GM13977 (cell line): ENCODE data around the gene LNX2.

ENCODE experiments used
- DNase-seq: peaks from one replicate; pipeline ENCODE4 v3.0.0; 2012; ENCODE audit warnings: low spot score
- in situ Hi-C: fragments of 300-500 bp; cut with MboI; formaldehyde crosslinking; loops from one replicate; pipeline ENCODE4 v1.12.0; 2022; ENCODE audit warnings: low sequenced_read_pairs, low pct_unique_long_range_greater_than_20kb, mixed read lengths, inconsistent platforms; ENCODE audit not compliant: unreplicated experiment
- TF ChIP-seq, protein P1 (sequence below): IDR thresholded peaks from 2 replicates; pipeline ENCODE4 v1.5.1; 2012; ENCODE audit warnings: mild to moderate bottlenecking, control low read depth; ENCODE audit not compliant: insufficient read depth; ENCODE audit errors: extremely low read depth, missing control alignments

LNX2 gene

DNA sequence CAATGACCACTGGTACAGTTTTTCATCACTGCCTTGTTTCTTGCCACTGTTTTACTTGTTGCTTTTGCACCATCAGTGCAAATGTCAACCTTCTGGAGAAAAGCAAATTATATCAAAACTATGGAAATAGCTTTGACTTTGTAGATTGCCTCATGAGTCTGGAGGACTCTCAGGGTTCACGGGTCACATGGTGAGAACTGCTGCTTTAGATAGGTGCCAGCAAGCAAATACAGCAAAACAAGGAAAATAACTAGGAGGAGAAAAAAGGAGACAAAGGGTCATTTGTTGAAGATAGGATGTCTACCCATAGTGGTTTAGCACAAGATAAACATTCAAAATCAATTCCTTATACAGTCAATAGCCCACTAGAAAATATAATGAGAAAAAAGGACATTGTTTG lies 34.5 kb upstream of the LNX2 start:
- in situ Hi-C loops: no loop called here
- TF ChIP-seq, protein P1, sequence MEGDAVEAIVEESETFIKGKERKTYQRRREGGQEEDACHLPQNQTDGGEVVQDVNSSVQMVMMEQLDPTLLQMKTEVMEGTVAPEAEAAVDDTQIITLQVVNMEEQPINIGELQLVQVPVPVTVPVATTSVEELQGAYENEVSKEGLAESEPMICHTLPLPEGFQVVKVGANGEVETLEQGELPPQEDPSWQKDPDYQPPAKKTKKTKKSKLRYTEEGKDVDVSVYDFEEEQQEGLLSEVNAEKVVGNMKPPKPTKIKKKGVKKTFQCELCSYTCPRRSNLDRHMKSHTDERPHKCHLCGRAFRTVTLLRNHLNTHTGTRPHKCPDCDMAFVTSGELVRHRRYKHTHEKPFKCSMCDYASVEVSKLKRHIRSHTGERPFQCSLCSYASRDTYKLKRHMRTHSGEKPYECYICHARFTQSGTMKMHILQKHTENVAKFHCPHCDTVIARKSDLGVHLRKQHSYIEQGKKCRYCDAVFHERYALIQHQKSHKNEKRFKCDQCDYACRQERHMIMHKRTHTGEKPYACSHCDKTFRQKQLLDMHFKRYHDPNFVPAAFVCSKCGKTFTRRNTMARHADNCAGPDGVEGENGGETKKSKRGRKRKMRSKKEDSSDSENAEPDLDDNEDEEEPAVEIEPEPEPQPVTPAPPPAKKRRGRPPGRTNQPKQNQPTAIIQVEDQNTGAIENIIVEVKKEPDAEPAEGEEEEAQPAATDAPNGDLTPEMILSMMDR: no peak
- no peak for DNase-seq

DNA sequence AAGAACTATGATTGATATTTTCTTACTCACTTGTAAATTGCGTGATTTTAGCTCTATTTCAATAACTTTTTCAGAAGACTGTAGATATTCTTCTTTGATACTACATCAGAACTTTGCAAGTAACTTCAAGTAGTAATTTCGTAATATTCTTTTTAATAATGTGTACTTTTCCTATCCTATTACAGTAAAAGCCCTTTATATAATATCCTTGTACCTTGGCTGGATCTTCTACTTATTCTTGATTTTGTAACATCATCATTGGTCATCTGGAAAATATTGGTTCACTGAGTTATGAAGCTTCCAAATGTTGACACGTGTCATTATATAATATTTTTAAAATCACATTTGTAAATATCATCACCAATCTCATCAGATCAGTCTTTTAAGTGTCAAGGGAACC lies 33.7 kb upstream of the LNX2 start:
- TF ChIP-seq, protein P1: no peak

DNA sequence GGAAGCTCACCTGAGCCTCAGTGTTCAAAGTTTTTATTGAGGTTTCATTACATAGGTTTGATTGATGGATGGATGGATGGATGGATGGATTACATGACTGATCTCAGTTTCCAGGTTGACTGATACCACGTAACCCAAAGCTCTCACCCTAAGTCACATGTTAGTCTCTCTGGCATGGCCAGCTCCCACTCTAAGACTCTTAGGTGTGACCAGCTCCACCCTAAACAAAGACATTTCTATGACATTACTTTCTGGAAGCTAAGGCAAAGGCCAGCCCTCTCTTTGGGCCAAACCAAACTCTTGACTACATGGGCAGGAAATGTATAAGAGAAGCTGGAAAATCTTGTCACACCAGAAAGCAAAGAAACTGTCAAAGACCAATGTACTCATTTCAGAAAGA lies 30.0 kb upstream of the LNX2 start:
- TF ChIP-seq, protein P1: no peak
- DNase-seq: no peak
- in situ Hi-C loops: no loop called here

More for the DNA sequence above, 33.7 kb upstream of the LNX2 start:
- in situ Hi-C loops: no loop called here
- DNase-seq: no peak

DNA sequence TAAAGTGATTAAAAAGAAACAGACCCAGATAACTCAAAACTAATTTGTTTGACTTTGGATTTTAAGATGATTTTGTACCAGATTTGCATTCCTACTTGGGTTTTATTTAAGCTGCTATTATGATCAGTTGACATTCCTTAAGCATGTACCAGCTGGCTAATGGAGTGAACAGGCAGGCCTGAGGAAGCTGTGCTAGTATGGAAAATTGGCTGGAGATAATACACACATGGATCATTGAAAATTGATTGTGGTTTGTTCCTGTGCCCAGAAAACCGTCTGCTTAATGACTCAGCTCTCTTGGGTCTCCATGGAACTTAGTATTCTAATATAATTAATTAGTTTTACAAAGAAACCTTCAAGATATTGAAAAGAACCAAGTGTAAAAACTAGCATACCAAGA lies 24.0 kb upstream of the LNX2 start:
- TF ChIP-seq, protein P1: no peak
- no peak for DNase-seq
- in situ Hi-C loops: no loop called here

DNA sequence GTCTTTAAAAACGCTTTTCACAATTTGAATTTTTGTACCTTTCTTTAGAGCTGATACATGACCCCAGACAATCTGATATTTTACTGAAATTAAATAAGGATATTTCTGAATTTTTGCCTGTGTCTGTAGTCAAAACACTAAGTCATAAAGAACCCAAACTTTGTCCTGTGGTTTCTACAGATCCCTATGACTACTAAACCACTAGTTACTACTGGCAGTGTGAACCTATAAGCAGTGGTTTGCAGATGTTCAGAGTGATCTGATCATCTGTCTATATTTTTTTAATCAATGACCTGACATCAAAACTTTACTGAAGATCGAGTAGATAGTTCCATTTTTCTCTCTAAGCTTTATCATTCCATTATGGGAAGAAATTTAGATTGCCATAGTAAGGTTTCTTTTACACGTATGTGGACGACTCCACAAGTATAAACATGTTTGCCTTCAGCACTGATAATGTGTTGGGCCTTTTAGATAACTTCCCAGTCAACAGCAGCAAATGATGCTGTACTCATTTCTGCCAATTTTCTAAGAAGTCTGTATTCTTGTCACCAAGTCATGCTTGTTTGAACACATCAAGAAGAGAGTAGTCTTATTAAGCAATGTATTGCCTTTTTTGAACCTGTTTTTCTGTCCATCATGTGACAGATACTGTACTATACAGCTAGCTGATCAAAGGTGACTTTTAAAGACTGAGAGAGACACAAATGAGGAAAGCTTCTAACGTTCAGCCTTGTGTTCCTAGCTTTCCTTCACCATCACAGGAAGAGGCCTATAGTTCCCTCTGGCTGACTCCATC lies 23.2 kb upstream of the LNX2 start:
- in situ Hi-C loops: no loop called here

DNA sequence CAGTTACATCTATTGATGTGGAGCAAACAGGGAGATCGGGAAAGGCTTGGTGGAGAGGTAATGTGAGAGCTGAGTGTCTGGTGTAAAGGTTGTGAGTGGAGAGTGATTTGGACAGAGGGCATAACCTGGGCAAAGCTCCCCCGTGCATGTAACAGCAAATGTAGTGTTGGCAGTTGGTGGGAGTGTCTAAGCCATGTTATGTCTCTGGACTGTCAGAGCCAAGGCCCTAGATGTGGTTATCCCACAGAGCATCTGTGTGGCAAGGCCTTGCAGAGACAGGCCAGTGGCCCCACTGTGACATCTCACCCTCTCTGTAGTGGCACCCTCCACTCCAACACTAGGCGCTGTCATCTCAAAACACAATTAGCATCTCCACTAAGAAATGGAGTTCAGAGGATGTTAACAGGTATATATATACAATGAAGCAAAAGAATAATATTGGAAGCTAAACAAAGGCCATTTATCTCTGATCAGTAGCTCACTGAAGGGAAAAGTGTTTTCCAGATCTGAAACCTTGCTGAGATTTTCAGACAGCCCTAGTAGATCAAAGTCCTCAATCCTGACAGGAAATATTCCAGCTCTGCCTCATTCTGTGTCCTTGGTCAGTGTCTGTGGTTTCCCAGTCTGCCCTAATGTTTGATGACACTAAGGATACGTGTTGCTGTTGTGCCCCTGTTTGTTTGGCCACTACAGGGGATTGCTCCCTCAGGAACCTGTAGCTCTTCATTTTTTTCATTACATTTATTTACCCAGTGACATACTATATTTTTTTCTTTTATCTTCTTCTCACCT lies 21.6 kb upstream of the LNX2 start:
- DNase-seq: no peak
- TF ChIP-seq, protein P1: no peak
- in situ Hi-C loops: no loop called here

More for the DNA sequence above, 23.2 kb upstream of the LNX2 start:
- DNase-seq: no peak
- TF ChIP-seq, protein P1: no peak
